Measurements from ENCODE around the gene PRSS12.
"Not testable (repeated sequence)": the region's sequence is repeated elsewhere in the genome, so short reads cannot be mapped to it uniquely, and the experiment has no call there.

Gene PRSS12

DNA sequence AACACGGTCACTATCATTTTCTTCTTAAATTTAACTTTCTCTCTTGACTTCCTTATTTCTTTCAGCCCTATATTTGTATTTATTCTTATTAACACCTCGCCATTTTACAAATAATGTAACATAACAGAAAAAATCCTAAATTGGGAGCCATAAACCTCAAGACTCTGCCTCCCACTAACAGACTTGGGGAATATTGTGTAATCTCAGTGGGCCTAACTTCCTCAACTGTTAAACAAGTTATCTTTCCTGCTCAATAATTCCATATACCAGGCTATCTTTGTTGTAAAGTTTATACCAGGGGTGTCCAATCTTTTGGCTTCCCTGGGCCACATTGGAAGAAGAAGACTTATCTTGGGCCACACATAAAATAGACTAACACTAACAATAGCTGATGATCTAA is 26.2 kb downstream of the PRSS12 start:
- H3K4me3 Mint-ChIP-seq = no peak overlapping the region
- H3K4me1 Mint-ChIP-seq = no peaks in the 10 kb centered on the region
- no peaks in the 10 kb centered on the region for H3K36me3 Mint-ChIP-seq
- ATAC-seq (replicated peaks) (no peak), DNase-seq (no peak)
- H3K9me3 Mint-ChIP-seq = no peaks in the 10 kb centered on the region
- H3K27ac Mint-ChIP-seq = no peak overlapping the region
- peaks cover 5 to 9% of the 10 kb centered on the region in 2 donors for H3K27me3 Mint-ChIP-seq

DNA sequence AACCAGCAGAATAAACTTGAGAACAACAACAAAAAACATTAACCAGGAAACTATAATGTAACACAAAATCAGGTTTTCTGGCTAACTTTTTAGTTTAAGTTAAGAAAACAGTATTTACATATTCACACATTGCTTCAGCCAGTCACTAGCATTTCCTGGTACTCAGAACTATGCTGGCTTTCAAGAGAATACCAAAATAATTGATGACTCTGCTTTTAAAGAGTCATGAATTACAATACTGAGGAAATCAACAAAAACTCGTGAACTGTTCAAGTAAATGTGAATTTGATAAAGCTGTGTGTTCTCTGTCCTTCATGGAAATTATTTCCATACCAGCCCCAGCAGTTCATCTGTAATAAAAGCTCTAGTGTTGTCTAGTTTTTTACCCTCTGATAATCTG is 27.4 kb downstream of the PRSS12 start:
- no peak for ATAC-seq (replicated peaks)
- Mint-ChIP-seq H3K27me3 (peaks cover 5 to 11% of the 10 kb centered on the region in 2 donors), H3K4me3 (no peak overlapping the region), H3K9me3 (no peaks in the 10 kb centered on the region), H3K36me3 (no peaks in the 10 kb centered on the region), H3K4me1 (no peaks in the 10 kb centered on the region), H3K27ac (no peak overlapping the region)
- DNase-seq = no peak

DNA sequence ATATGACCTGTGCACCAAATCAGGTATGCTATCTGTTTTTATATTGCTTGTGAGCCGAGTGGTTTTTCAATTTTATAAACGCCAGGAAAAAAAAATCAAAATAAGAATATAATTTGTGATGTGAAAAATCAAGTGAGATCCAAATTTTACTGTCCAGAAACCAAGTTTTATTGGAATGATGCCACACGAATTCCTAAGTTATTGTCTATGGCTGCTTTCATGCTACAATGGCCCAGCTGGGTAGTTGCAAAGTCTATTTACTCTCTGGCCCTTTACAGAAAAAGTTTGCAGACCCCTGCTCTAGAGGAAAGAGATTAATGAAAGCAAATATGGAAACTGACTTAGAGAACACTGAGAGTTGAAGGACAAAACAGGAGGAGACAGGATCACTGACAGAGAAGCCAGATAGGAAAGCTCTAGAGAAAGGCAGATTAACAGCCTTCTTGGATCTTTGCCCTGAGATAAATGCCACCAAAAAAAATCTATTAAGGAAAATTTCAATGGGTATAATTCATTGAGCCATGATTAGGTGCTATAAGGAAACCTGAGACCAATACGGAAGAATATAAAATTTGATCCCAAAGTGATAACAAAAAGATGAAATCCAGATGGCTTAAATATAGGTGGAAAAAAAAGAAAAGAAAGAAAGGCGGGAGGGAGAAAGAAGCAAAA is 29.8 kb downstream of the PRSS12 start:
- no peaks in the 10 kb centered on the region for H3K9me3 Mint-ChIP-seq
- ATAC-seq (replicated peaks) (no peak), DNase-seq (no peak)
- peaks cover 14 to 16% of the 10 kb centered on the region in 2 donors for H3K27me3 Mint-ChIP-seq
- H3K4me3 Mint-ChIP-seq = no peak overlapping the region
- H3K36me3 Mint-ChIP-seq = no peaks in the 10 kb centered on the region
- no peak overlapping the region for H3K27ac Mint-ChIP-seq
- no peaks in the 10 kb centered on the region for H3K4me1 Mint-ChIP-seq

DNA sequence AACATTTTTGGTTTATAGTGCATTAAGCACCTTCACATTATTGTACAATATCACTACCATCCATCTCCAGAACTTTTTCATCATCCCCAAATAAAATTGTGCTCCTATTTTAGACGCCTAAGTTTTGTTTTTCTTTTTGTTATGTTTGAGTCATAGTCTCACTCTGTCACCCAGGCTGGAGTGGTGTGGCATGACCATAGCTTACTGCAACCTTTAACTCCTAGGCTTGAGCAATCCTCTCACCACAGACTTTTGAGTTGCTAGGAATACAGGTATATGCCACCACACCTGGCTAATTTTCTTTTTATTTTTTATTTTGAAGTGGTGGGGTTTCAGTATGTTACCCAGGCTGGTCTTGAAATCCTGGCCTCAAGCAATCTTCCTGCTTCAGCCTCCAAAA is 33.9 kb downstream of the PRSS12 start:
- H3K36me3 Mint-ChIP-seq = no peaks in the 10 kb centered on the region
- no peak for DNase-seq
- H3K27me3 Mint-ChIP-seq = peaks cover 14 to 30% of the 10 kb centered on the region in 2 donors
- no peak overlapping the region for H3K27ac Mint-ChIP-seq
- ATAC-seq (replicated peaks) = no peak
- H3K9me3 Mint-ChIP-seq = no peaks in the 10 kb centered on the region
- H3K4me3 Mint-ChIP-seq = no peak overlapping the region
- no peaks in the 10 kb centered on the region for H3K4me1 Mint-ChIP-seq

DNA sequence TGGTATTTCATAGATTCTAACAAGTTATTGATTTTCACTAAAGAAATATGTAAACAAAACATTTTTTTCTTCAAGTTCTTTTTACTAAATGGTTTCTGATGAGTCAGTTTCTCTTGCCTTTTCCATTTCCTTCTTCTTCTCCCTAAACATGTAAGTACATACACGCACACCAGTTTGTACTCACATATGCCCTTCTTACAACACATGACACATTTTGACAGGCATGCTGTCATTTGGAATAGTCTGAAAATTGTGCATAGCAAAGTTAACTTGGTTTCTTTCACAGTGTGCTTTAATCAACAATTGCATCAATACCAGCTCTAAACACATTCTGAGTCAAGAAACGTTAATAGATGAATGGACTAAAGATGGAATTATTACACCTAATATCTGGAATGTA is 35.1 kb downstream of the PRSS12 start:
- Mint-ChIP-seq H3K4me1 (no peaks in the 10 kb centered on the region), H3K4me3 (no peak overlapping the region), H3K36me3 (no peaks in the 10 kb centered on the region), H3K27ac (no peak overlapping the region), H3K27me3 (peaks cover 14 to 30% of the 10 kb centered on the region in 2 donors), H3K9me3 (no peaks in the 10 kb centered on the region)
- ATAC-seq (replicated peaks) = no peak
- DNase-seq = no peak

DNA sequence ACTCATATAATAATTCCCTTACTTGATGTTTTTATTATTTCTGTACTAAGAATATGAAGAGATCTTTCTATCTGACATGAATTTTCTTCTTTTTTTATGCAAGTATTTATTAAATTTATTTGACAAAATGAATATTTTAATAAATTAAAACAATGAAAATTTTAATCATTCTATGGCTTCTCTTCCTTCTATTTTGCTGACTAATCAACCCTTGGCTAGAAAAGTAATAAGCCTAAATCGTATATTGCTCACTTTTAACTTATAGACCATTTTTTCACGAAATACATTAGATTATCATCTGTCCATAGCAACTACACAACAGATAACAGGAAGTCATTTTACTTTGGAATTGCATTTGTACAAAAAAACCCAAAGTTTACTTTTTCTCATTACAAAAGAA is 38.6 kb downstream of the PRSS12 start:
- Mint-ChIP-seq H3K9me3 (no peaks in the 10 kb centered on the region), H3K4me3 (no peak overlapping the region), H3K4me1 (no peaks in the 10 kb centered on the region), H3K27ac (no peak overlapping the region), H3K36me3 (no peaks in the 10 kb centered on the region), H3K27me3 (peaks cover 9 to 24% of the 10 kb centered on the region in 2 donors)
- DNase-seq (no peak), ATAC-seq (replicated peaks) (no peak)

DNA sequence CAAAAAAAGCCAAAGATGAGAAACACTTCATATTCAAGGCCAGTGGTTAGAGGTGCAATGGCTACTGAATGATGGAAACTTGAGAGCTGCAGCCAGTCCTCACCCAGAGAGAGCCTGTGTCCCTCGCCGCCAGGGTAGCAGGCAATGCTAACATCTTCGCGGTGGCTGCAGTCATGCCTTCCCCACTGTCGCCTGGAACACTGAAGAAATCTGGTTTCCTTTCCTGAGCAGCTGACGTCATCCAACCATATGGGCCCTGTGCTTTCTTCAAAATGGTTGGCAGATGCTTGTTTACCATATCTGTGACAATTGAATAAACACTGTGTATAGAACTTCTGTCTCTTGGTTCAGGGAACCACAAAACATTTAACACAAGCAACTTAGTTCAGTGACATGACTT is 39.7 kb downstream of the PRSS12 start:
- ATAC-seq (replicated peaks) (no peak), DNase-seq (no peak)
- no peak overlapping the region for H3K4me3 Mint-ChIP-seq
- H3K9me3 Mint-ChIP-seq = no peaks in the 10 kb centered on the region
- H3K36me3 Mint-ChIP-seq = no peaks in the 10 kb centered on the region
- H3K27ac Mint-ChIP-seq = no peak overlapping the region
- peaks cover 0 to 15% of the 10 kb centered on the region in 2 donors for H3K27me3 Mint-ChIP-seq
- no peaks in the 10 kb centered on the region for H3K4me1 Mint-ChIP-seq

DNA sequence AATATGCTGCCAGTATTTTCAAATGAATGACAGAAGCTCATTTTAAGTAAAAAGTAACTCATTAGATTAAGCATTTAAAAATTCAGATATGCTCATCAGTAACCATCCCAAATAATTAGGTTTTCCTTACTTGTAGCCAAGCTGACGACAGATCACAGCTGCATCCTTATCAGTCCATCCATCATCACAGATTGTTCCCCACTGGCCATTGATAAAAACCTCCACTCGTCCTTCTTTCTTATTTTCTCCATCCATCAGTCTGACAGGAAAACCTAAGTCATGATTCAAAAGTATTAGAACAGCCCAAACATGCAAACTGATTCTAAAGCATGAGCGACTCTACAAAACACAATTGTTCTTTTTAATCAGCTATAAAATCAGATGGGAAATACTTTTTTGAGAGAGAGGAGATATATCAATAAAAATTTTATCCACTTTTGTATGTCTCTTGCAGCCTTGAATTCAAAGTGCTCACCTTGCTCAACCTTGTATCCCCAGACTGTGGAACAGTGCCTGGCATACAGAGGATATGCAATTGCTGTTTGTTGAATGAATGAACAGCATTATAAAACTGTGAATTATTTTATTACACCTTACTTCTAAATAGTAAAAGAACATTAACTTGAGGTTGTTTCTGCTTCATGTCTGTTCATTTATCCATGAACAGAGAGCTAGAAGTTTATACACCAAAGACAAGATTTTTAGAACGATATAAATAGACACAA is 44.3 kb downstream of the PRSS12 start:
- Mint-ChIP-seq H3K27me3 (peaks cover 15% of the 10 kb centered on the region in 2 donors), H3K4me3 (no peak overlapping the region), H3K4me1 (no peaks in the 10 kb centered on the region), H3K36me3 (no peaks in the 10 kb centered on the region), H3K27ac (no peak overlapping the region), H3K9me3 (no peaks in the 10 kb centered on the region)
- ATAC-seq (replicated peaks) (no peak), DNase-seq (no peak)

DNA sequence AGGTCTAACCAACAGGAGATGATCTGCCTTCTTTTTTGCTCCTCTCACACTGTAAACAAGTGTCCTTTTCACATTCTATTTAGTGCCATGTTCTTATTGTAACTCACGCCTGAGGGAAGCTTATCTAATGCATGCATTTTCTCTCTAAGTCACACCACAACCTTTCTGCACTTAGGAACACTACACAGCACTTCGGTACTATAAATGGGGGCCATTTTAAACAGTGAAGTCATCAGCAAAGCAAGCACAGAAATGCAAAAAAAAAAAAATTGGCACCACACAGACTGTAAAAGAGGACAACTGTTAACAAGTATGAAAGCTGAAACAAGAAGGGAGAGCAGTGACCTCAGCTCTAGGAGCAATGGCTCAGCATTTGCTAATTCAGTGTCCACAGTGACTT is 45.2 kb downstream of the PRSS12 start:
- H3K4me1 Mint-ChIP-seq = no peaks in the 10 kb centered on the region
- no peak overlapping the region for H3K4me3 Mint-ChIP-seq
- DNase-seq = no peak
- no peaks in the 10 kb centered on the region for H3K36me3 Mint-ChIP-seq
- no peaks in the 10 kb centered on the region for H3K9me3 Mint-ChIP-seq
- no peak overlapping the region for H3K27ac Mint-ChIP-seq
- peaks cover 15 to 16% of the 10 kb centered on the region in 2 donors for H3K27me3 Mint-ChIP-seq
- ATAC-seq (replicated peaks) = no peak

DNA sequence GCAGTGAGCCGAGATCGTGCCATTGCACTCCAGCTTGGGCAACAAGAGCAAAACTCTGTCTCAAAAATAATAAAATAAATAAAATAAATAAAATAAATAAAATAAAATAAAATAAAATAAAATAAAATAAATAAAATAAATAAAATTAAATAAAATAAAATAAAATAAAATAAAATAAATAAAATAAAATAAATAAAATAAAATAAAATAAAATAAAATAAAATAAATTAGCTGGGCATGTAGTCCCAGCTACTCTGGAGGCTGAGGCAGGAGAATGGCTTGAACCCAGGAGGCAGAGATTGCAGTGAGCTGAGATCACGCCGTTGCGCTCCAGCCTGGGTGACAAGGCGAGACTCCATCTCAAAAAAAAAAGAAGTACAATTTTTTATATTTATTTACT is 53.2 kb downstream of the PRSS12 start:
- not testable (repeated sequence) for DNase-seq; H3K4me3 Mint-ChIP-seq; H3K36me3 Mint-ChIP-seq; H3K9me3 Mint-ChIP-seq; H3K27me3 Mint-ChIP-seq; H3K27ac Mint-ChIP-seq; H3K4me1 Mint-ChIP-seq; ATAC-seq (replicated peaks)

DNA sequence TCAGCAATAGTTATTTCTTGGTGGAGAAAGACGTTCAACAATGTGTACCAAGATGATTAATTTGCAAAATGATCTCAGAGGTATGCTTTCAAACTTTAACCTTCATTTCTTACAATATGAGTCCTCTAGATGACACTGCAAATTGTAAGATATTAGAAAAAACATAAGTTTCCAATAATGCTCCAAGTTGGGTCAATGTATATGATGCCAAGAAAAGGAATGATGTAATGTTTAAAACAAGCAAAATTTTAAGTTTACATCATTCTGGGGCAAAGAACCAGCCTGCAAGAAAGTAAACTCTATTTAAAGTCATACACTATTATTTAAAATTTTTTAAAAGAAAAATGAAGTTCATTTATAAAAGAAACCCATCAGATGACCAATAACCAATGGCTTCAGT is 56.1 kb downstream of the PRSS12 start:
- Mint-ChIP-seq H3K27me3 (no peaks in the 10 kb centered on the region), H3K9me3 (no peaks in the 10 kb centered on the region), H3K36me3 (peaks cover 3% of the 10 kb centered on the region in 2 donors), H3K27ac (no peak overlapping the region), H3K4me1 (no peaks in the 10 kb centered on the region), H3K4me3 (no peak overlapping the region)
- ATAC-seq (replicated peaks) (no peak), DNase-seq (no peak)

DNA sequence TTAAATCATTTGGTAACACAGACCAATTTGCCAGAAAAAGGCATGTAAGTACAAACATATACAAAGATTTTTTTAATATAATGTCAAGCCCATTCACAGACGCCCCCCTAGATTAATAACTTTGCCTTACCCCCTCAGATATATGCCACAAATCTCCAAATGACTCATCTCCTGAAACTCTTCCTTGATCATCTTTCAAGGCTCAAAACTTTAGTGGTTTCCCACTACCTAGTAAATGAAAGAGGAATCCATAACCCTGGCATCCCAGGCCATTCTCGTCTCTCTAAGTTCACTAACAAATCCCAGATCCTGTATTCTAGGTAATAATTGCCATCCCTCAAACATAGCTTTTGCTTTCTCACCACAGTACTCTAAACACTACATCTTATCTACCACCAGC is 61.9 kb downstream of the PRSS12 start:
- DNase-seq (no peak), ATAC-seq (replicated peaks) (no peak)
- Mint-ChIP-seq H3K27me3 (no peaks in the 10 kb centered on the region), H3K36me3 (peaks cover 7 to 12% of the 10 kb centered on the region in 2 donors), H3K4me1 (peaks cover 0 to 3% of the 10 kb centered on the region in 2 donors), H3K27ac (no peak overlapping the region), H3K4me3 (no peak overlapping the region), H3K9me3 (no peaks in the 10 kb centered on the region)

DNA sequence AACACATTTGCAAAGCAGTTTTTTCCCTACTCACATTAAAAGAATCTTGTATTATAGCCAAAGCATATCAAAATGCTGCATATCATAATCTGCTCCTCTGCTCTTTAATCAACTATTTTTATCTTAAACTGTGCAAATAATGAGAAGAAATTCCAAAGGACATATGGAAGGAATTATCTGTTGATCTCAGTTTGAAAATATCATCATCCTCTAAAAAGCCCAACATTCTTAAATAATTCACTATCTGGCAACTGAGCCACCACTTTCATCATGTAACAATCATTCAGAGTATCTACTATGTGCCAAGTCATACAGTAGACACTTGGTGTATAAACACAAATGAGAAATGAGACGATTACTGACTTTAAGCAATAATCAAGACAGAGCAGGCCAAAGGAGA is 63.0 kb downstream of the PRSS12 start:
- peaks cover under 1 to 3% of the 10 kb centered on the region in 2 donors for H3K4me1 Mint-ChIP-seq
- H3K9me3 Mint-ChIP-seq = no peaks in the 10 kb centered on the region
- H3K4me3 Mint-ChIP-seq = no peak overlapping the region
- ATAC-seq (replicated peaks) (no peak), DNase-seq (no peak)
- no peak overlapping the region for H3K27ac Mint-ChIP-seq
- no peaks in the 10 kb centered on the region for H3K27me3 Mint-ChIP-seq
- H3K36me3 Mint-ChIP-seq = peaks cover 7 to 12% of the 10 kb centered on the region in 2 donors

DNA sequence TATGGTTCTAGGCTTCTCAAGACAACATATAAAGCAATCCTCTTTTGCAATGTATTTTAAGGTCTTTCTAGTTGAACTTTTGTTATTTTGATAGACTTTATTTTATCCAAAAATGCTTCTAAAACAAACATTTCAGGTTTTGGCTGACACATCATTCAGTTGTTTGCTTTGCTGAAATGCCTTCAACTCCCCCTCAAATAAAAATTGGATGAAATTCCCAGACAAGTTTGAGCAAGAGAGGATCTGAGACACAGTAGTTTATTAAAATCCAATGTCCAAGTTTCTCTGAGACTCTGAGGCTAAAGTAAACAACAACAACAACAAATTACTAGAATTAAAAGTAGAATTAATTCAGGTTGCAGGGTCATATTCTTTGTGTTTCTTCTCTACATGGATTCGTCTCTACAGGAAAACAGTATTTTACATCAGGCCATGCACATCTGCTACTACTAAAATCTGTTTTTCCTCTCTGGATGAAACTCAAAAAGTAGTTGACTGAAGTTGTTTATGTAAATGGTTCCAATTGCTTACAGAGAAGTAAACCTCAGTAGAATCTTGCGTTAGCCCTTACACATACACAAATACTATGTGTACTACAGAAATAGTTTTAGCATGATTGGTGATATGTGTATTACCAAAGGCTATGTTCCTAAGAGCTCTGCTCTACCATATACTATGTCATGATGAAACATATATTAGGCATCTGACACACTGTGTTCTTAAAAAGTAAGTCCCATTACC is 64.9 kb downstream of the PRSS12 start:
- no peak for DNase-seq

DNA sequence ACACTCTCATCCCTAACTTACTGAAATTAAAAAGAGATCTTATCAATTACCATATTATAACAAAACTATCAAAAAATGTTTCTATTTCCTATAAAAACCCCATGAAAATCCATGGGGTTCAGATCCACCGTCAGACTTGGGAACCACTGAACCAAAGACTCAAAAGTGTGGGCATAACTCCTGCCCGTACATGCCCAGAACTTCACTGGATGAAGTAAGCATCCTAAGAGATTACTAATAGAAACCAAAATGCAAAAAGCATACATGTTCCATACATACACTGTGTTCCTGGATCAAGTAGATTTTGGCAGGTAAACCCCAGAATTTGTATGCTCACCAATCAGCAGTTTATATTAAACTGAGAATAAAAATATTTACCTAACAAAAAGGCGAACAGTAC is 66.1 kb downstream of the PRSS12 start:
- DNase-seq = no peak
- Mint-ChIP-seq H3K9me3 (peaks cover 0 to 4% of the 10 kb centered on the region in 2 donors), H3K4me1 (peaks cover 17 to 21% of the 10 kb centered on the region in 2 donors), H3K36me3 (peaks cover 20 to 34% of the 10 kb centered on the region in 2 donors), H3K27ac (no peak overlapping the region), H3K27me3 (no peaks in the 10 kb centered on the region), H3K4me3 (no peak overlapping the region)
- ATAC-seq (replicated peaks) = no peak

More for the DNA sequence above, 64.9 kb downstream of the PRSS12 start:
- Mint-ChIP-seq H3K27me3 (no peaks in the 10 kb centered on the region), H3K36me3 (peaks cover 12 to 29% of the 10 kb centered on the region in 2 donors), H3K4me3 (no peak overlapping the region), H3K4me1 (peaks cover 15 to 18% of the 10 kb centered on the region in 2 donors), H3K9me3 (peaks cover 0 to 4% of the 10 kb centered on the region in 2 donors), H3K27ac (no peak overlapping the region)
- no peak for ATAC-seq (replicated peaks)
